ENCODE data around the gene FTSJ1.
"Not testable (repeated sequence)": the region's sequence is repeated elsewhere in the genome, so short reads cannot be mapped to it uniquely, and the experiment has no call there.

The FTSJ1 gene

GRCh38 chrX:48475774-48476577 lies at the start of gene FTSJ1:
FTSJ1 (plus strand) TSS chrX:48476199; CDS start chrX:48478048, 1,849 bp downstream.
- Histone ChIP-seq H3K9me3 (ENCODE audit: insufficient read depth, low read depth, low read length) (no peaks in the 10 kb centered on the region), H3K9ac (ENCODE audit: low read depth, low read length, poor library complexity, severe bottlenecking) (peak within 1 kb of the TSS; percentile 88), H3K79me2 (ENCODE audit: insufficient read depth, low read length) (peaks cover 39% of the 10 kb centered on the region), H3F3A (ENCODE audit: low read depth) (no peaks in the 10 kb centered on the region), H3K36me3 (ENCODE audit: insufficient read depth, low read length) (no peaks in the 10 kb centered on the region), H3K4me1 (ENCODE audit: insufficient read depth, low read length, poor library complexity, severe bottlenecking) (peaks cover 11% of the 10 kb centered on the region), H3K9me2 (replicated peaks; ENCODE audit: low read depth, low read length) (no peaks in the 10 kb centered on the region), H4K20me1 (ENCODE audit: insufficient read depth, low read length, poor library complexity, severe bottlenecking) (no peaks in the 10 kb centered on the region), H2AFZ (ENCODE audit: low read length) (peak within 1 kb of the TSS; percentile 86), H3K4me2 (ENCODE audit: low read depth, low read length, poor library complexity, severe bottlenecking) (peak within 1 kb of the TSS; percentile 78), H3K27me3 (ENCODE audit: insufficient read depth, low read length, poor library complexity, severe bottlenecking) (no peaks in the 10 kb centered on the region), H3K4me3 (ENCODE audit: low read length, poor library complexity, severe bottlenecking) (peak within 1 kb of the TSS; percentile 84)
- TF ChIP-seq EZH2phosphoT487 (IDR thresholded peaks at IDR 0.05; ENCODE audit: borderline replicate concordance) (no peak), CTCF (conservative IDR thresholded peaks at IDR 0.05; ENCODE audit: low read length) (no peak)

GRCh38 chrX:48427027-48427716 lies 48.8 kb upstream of the FTSJ1 start:
- not testable (repeated sequence) for H3K36me3 ChIP-seq (ENCODE audit: insufficient read depth, low read length); H3K4me2 ChIP-seq (ENCODE audit: low read depth, low read length, poor library complexity, severe bottlenecking); H3K9me3 ChIP-seq (ENCODE audit: insufficient read depth, low read depth, low read length); H3K4me3 ChIP-seq (ENCODE audit: low read length, poor library complexity, severe bottlenecking); H4K20me1 ChIP-seq (ENCODE audit: insufficient read depth, low read length, poor library complexity, severe bottlenecking); H3K4me1 ChIP-seq (ENCODE audit: insufficient read depth, low read length, poor library complexity, severe bottlenecking); H3K27me3 ChIP-seq (ENCODE audit: insufficient read depth, low read length, poor library complexity, severe bottlenecking); H3F3A ChIP-seq (ENCODE audit: low read depth); H3K9ac ChIP-seq (ENCODE audit: low read depth, low read length, poor library complexity, severe bottlenecking); H3K9me2 ChIP-seq (replicated peaks; ENCODE audit: low read depth, low read length); H2AFZ ChIP-seq (ENCODE audit: low read length); H3K79me2 ChIP-seq (ENCODE audit: insufficient read depth, low read length)

GRCh38 chrX:48429606-48430005 lies 46.4 kb upstream of the FTSJ1 start:
- not testable (repeated sequence) for H3F3A ChIP-seq (ENCODE audit: low read depth); H2AFZ ChIP-seq (ENCODE audit: low read length); H3K9me3 ChIP-seq (ENCODE audit: insufficient read depth, low read depth, low read length); H3K27me3 ChIP-seq (ENCODE audit: insufficient read depth, low read length, poor library complexity, severe bottlenecking); H3K9ac ChIP-seq (ENCODE audit: low read depth, low read length, poor library complexity, severe bottlenecking); H4K20me1 ChIP-seq (ENCODE audit: insufficient read depth, low read length, poor library complexity, severe bottlenecking); H3K4me2 ChIP-seq (ENCODE audit: low read depth, low read length, poor library complexity, severe bottlenecking); H3K79me2 ChIP-seq (ENCODE audit: insufficient read depth, low read length); H3K4me1 ChIP-seq (ENCODE audit: insufficient read depth, low read length, poor library complexity, severe bottlenecking); H3K9me2 ChIP-seq (replicated peaks; ENCODE audit: low read depth, low read length); H3K36me3 ChIP-seq (ENCODE audit: insufficient read depth, low read length); H3K4me3 ChIP-seq (ENCODE audit: low read length, poor library complexity, severe bottlenecking)

- not testable (repeated sequence) for H3K4me3 ChIP-seq (ENCODE audit: low read length, poor library complexity, severe bottlenecking); H3K79me2 ChIP-seq (ENCODE audit: insufficient read depth, low read length); H3K9me2 ChIP-seq (replicated peaks; ENCODE audit: low read depth, low read length); H2AFZ ChIP-seq (ENCODE audit: low read length); H3K4me1 ChIP-seq (ENCODE audit: insufficient read depth, low read length, poor library complexity, severe bottlenecking); H4K20me1 ChIP-seq (ENCODE audit: insufficient read depth, low read length, poor library complexity, severe bottlenecking); H3K4me2 ChIP-seq (ENCODE audit: low read depth, low read length, poor library complexity, severe bottlenecking); H3K27me3 ChIP-seq (ENCODE audit: insufficient read depth, low read length, poor library complexity, severe bottlenecking); H3K36me3 ChIP-seq (ENCODE audit: insufficient read depth, low read length); H3K9ac ChIP-seq (ENCODE audit: low read depth, low read length, poor library complexity, severe bottlenecking); H3F3A ChIP-seq (ENCODE audit: low read depth); H3K9me3 ChIP-seq (ENCODE audit: insufficient read depth, low read depth, low read length)
These were observed 45.8 kb upstream of the FTSJ1 start for GRCh38 chrX:48430166-48430565.

GRCh38 chrX:48433713-48434112 lies 42.3 kb upstream of the FTSJ1 start:
- not testable (repeated sequence) for H3K4me1 ChIP-seq (ENCODE audit: insufficient read depth, low read length, poor library complexity, severe bottlenecking); H3K9me2 ChIP-seq (replicated peaks; ENCODE audit: low read depth, low read length); H2AFZ ChIP-seq (ENCODE audit: low read length); H3K4me3 ChIP-seq (ENCODE audit: low read length, poor library complexity, severe bottlenecking); H3K9me3 ChIP-seq (ENCODE audit: insufficient read depth, low read depth, low read length); H4K20me1 ChIP-seq (ENCODE audit: insufficient read depth, low read length, poor library complexity, severe bottlenecking); H3K27me3 ChIP-seq (ENCODE audit: insufficient read depth, low read length, poor library complexity, severe bottlenecking); H3F3A ChIP-seq (ENCODE audit: low read depth); H3K79me2 ChIP-seq (ENCODE audit: insufficient read depth, low read length); H3K9ac ChIP-seq (ENCODE audit: low read depth, low read length, poor library complexity, severe bottlenecking); H3K36me3 ChIP-seq (ENCODE audit: insufficient read depth, low read length); H3K4me2 ChIP-seq (ENCODE audit: low read depth, low read length, poor library complexity, severe bottlenecking)

GRCh38 chrX:48447201-48447600 lies 28.8 kb upstream of the FTSJ1 start:
- H3K27me3 ChIP-seq (ENCODE audit: insufficient read depth, low read length, poor library complexity, severe bottlenecking); H3F3A ChIP-seq (ENCODE audit: low read depth); H3K4me3 ChIP-seq (ENCODE audit: low read length, poor library complexity, severe bottlenecking); H2AFZ ChIP-seq (ENCODE audit: low read length); H3K9me2 ChIP-seq (replicated peaks; ENCODE audit: low read depth, low read length); H3K79me2 ChIP-seq (ENCODE audit: insufficient read depth, low read length); H3K36me3 ChIP-seq (ENCODE audit: insufficient read depth, low read length); H3K4me1 ChIP-seq (ENCODE audit: insufficient read depth, low read length, poor library complexity, severe bottlenecking); H3K9ac ChIP-seq (ENCODE audit: low read depth, low read length, poor library complexity, severe bottlenecking); H3K4me2 ChIP-seq (ENCODE audit: low read depth, low read length, poor library complexity, severe bottlenecking); H3K9me3 ChIP-seq (ENCODE audit: insufficient read depth, low read depth, low read length); H4K20me1 ChIP-seq (ENCODE audit: insufficient read depth, low read length, poor library complexity, severe bottlenecking): not testable (repeated sequence)
